OCI-LY1 (cell line): ENCODE data around the gene POLR2C.

Source experiments
- H2AFZ ChIP-seq: fragments of 200-600 bp; sonication (generic), shearing (Covaris generic); 2 replicates; pipeline ENCODE4 v1.6.0; 2014; ENCODE audit warnings: antibody characterized with exemption, mild to moderate bottlenecking, low read length
- H3F3A ChIP-seq: fragments of 200-600 bp; sonication (generic), shearing (Covaris generic); 2 replicates; pipeline ENCODE4 v1.6.0; 2014; ENCODE audit warnings: mild to moderate bottlenecking, antibody characterized with exemption, low read length, moderate library complexity; ENCODE audit not compliant: insufficient read depth
- H3K27ac ChIP-seq: fragments of 200-600 bp; sonication (generic); 2 replicates; pipeline ENCODE4 v1.5.1; 2014; ENCODE audit warnings: low read length, mixed run types, mild to moderate bottlenecking, low read depth; ENCODE audit not compliant: poor library complexity, severe bottlenecking
- H3K27me3 ChIP-seq: fragments of 200-600 bp; sonication (generic); 2 replicates; pipeline ENCODE4 v1.6.0; 2014; ENCODE audit warnings: antibody characterized with exemption, mild to moderate bottlenecking, low read length, moderate library complexity; ENCODE audit not compliant: insufficient read depth
- H3K36me3 ChIP-seq: fragments of 200-600 bp; sonication (generic); 2 replicates; pipeline ENCODE4 v1.6.1; 2014; ENCODE audit warnings: mild to moderate bottlenecking, antibody characterized with exemption, low read length, moderate library complexity, mixed read lengths; ENCODE audit not compliant: insufficient read depth
- H3K4me1 ChIP-seq: fragments of 200-600 bp; sonication (generic); 2 replicates; pipeline ENCODE4 v1.5.1; 2014; ENCODE audit warnings: mild to moderate bottlenecking, low read length, moderate library complexity; ENCODE audit not compliant: insufficient read depth, severe bottlenecking
- H3K4me2 ChIP-seq: fragments of 200-600 bp; sonication (generic), shearing (Covaris generic); 2 replicates; pipeline ENCODE4 v1.6.1; 2014; ENCODE audit warnings: low read length
- H3K4me3 ChIP-seq: fragments of 200-600 bp; sonication (generic); 2 replicates; pipeline ENCODE4 v1.5.1; 2014; ENCODE audit warnings: low read length, low read depth, mild to moderate bottlenecking, mixed read lengths; ENCODE audit not compliant: poor library complexity, severe bottlenecking
- H3K79me2 ChIP-seq: fragments of 200-600 bp; shearing (Covaris generic); 2 replicates; pipeline ENCODE4 v1.6.1; 2016; ENCODE audit warnings: mixed run types, low read length, mixed read lengths; ENCODE audit not compliant: insufficient read depth
- H3K9ac ChIP-seq: fragments of 200-600 bp; sonication (generic), shearing (Covaris generic); 2 replicates; pipeline ENCODE4 v1.6.1; 2014; ENCODE audit warnings: mild to moderate bottlenecking, low read length, mixed read lengths
- H3K9me2 ChIP-seq: fragments of 200-600 bp; sonication (generic), shearing (Covaris generic); 2 replicates; pipeline ENCODE4 v1.6.1; 2014; ENCODE audit warnings: low read depth, mild to moderate bottlenecking, low read length, mixed read lengths
- H3K9me3 ChIP-seq: fragments of 200-600 bp; shearing (Covaris generic); 2 replicates; pipeline ENCODE4 v1.6.1; 2014; ENCODE audit warnings: low read length, mixed read lengths
- H4K20me1 ChIP-seq: fragments of 200-600 bp; sonication (generic), shearing (Covaris generic); 2 replicates; pipeline ENCODE4 v1.6.0; 2016; ENCODE audit warnings: mild to moderate bottlenecking, low read length; ENCODE audit not compliant: insufficient read depth
- CTCF ChIP-seq: fragments of 200-600 bp; sonication (generic), shearing (Covaris generic); IDR thresholded peaks from 2 replicates; pipeline ENCODE4 v1.5.1; 2017; ENCODE audit warnings: mild to moderate bottlenecking, antibody characterized with exemption, low read length, moderate library complexity, mixed read lengths
- EZH2 ChIP-seq: fragments of 200-600 bp; sonication (generic), shearing (Covaris generic); IDR thresholded peaks from 2 replicates; pipeline ENCODE4 v1.8.0; 2017; ENCODE audit warnings: borderline replicate concordance, mixed run types, mild to moderate bottlenecking, antibody characterized with exemption, low read length, moderate library complexity, mixed read lengths

Gene POLR2C

GRCh38 chr16:57518922-57519321 lies 56.4 kb downstream of the POLR2C start:
- H3K36me3 ChIP-seq = no peaks in the 10 kb centered on the region
- no peaks in the 10 kb centered on the region for H4K20me1 ChIP-seq
- no peaks in the 10 kb centered on the region for H3K9me3 ChIP-seq
- H3K9me2 ChIP-seq = no peaks in the 10 kb centered on the region
- no peaks in the 10 kb centered on the region for H3K27me3 ChIP-seq
- H3K27ac ChIP-seq = no peak overlapping the region
- H3K4me3 ChIP-seq = no peak overlapping the region
- no peaks in the 10 kb centered on the region for H3F3A ChIP-seq
- no peaks in the 10 kb centered on the region for H3K79me2 ChIP-seq
- H3K4me2 ChIP-seq = no peak overlapping the region
- H3K9ac ChIP-seq = no peak overlapping the region
- no peak for TF ChIP-seq EZH2
- TF ChIP-seq CTCF = no peak
- no peak overlapping the region for H2AFZ ChIP-seq
- H3K4me1 ChIP-seq = no peaks in the 10 kb centered on the region

- Histone ChIP-seq H3K9me2 (no peaks in the 10 kb centered on the region), H3K4me1 (no peaks in the 10 kb centered on the region), H3K9ac (no peak overlapping the region), H3K4me2 (no peak overlapping the region), H3K4me3 (no peak overlapping the region), H4K20me1 (no peaks in the 10 kb centered on the region), H3K27ac (no peak overlapping the region), H3K36me3 (no peaks in the 10 kb centered on the region), H3K27me3 (no peaks in the 10 kb centered on the region), H3F3A (no peaks in the 10 kb centered on the region), H2AFZ (no peak overlapping the region), H3K9me3 (no peaks in the 10 kb centered on the region), H3K79me2 (no peaks in the 10 kb centered on the region)
- no peak for TF ChIP-seq EZH2
- peak; percentile 96 for TF ChIP-seq CTCF
Observed at GRCh38 chr16:57519796-57520360, 57.4 kb downstream of the POLR2C start.
